Activated CD4-positive, alpha-beta T cell treated with anti-CD3 and anti-CD28 coated beads, Interleukin-2, amount 10 ng/mL, durations not matched to agents 24 days and 14 days (primary cell): ENCODE data around the gene HOXD3. TPM values are rescaled to one million over a fixed set of nuclear protein-coding genes. Genes with fewer than 3 reads are reported as not detected.

ENCODE experiments used
- DNase-seq: peaks from one replicate; pipeline ENCODE4 v3.0.0; 2022
- H3K27ac Mint-ChIP-seq: one replicate; pipeline ENCODE4 v1.8.0; 2022; ENCODE audit warnings: mild to moderate bottlenecking, mixed read lengths
- H3K27me3 Mint-ChIP-seq: one replicate; pipeline ENCODE4 v1.8.0; 2022; ENCODE audit warnings: mixed read lengths
- H3K36me3 Mint-ChIP-seq: one replicate; pipeline ENCODE4 v1.8.0; 2022; ENCODE audit warnings: low read depth, mild to moderate bottlenecking, mixed read lengths
- H3K4me1 Mint-ChIP-seq: one replicate; pipeline ENCODE4 v1.8.0; 2021; ENCODE audit warnings: mixed read lengths
- H3K4me3 Mint-ChIP-seq: one replicate; pipeline ENCODE4 v1.8.0; 2022; ENCODE audit warnings: mild to moderate bottlenecking, moderate library complexity, mixed read lengths
- H3K9me3 Mint-ChIP-seq: one replicate; pipeline ENCODE4 v1.8.0; 2021; ENCODE audit warnings: mixed read lengths
- intact Hi-C: fragments of 100-400 bp; cut with micrococcal nuclease; formaldehyde crosslinking; loops from one replicate; pipeline ENCODE4 v1.15.1; 2023
- total RNA-seq: library from RNA; stranded (reverse); gene quantifications from 2 replicates; pipeline ENCODE4 v1.2.3, GENCODE V29; 2022

HOXD3 gene
- total RNA-seq, 1 donor from 2014 or later = not detected

DNA sequence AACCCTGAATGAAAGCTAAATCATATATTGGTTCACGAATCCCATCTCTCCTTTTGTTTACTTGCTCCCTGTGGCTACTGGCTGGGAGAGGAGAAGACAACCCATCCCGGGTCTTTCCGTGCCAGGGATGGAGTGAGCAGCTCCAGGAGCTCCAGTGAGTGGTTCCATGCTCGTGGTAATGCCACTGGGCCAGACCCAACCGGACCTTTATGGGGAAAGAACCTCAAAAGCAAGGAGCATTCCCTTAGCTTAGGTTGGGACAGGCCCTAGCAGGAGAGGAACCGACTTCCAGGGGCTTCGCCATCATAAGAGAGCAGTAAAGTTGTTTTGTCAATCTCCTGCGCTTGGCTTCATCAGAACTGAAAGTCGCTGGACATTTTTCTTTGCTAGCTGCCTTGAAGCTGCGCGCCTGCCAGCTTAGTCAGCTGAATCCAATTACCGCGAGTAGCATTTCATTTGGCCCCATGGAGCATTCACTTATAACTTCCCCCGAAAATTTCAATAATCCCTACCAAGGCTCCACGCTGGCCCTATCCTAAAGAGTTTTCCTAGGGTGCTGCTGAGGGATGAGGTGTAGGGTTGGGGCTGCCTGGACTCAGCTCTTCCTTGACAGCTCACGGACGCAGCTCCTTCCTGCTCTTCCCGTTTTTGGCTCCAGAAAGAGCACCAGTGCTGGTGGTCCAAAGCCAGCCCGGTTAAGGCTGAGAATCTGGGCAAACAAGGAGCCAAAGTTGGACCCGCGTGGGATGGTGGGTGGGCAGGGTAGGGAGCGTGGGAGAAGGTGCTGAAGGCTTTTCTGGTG, 4.9 kb downstream of the HOXD3 start:
- Mint-ChIP-seq H3K27me3 (peaks cover 86% of the 10 kb centered on the region), H3K27ac (no peak overlapping the region), H3K9me3 (peaks cover 16% of the 10 kb centered on the region), H3K4me3 (no peak overlapping the region), H3K4me1 (peaks cover 2% of the 10 kb centered on the region), H3K36me3 (peaks cover 5% of the 10 kb centered on the region)
- DNase-seq = peak; percentile 45
- intact Hi-C loops = loop anchor here (2.0 to 5.0 kb wide), 3 partner anchors 35 to 1830 kb away; partner anchors contain the start of genes HOXD8 and SP9

DNA sequence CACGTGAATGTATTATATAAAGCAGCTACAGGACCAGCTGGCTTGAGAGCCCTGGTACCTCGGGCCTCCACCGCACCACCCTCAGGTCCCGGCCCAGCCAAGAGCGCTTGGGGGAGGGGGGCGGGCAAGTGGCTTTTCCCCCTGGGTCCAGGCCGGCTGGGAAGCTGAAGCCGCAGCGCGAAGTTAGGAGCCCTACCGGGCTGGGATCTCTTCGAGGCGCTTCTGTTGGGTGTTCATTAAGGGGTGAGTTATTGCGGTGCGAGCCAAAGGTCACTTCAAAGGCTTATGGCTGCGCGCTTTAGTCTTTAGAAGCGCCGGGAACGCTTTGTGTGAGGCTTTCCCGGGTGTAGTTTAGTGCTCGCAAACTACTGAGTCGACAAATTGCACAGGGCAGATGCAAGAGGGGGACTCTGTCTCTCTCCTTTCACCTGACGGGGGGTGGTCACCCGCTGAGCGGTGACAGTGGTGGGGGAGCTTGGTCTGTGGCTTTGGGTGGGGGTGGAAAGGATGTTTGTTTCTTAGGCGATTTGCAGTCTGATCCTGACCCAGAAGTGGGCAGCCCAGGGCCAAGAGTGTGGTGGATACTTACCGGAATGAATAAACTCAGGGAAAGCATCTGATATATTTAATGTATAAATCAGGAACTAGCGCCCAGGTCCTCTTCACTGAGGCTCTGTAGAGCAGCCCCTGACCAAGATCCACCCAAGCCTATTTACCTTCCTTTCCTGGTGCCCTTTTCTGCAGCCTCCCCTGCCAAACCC, 6.0 kb downstream of the HOXD3 start:
- no peaks in the 10 kb centered on the region for H3K4me1 Mint-ChIP-seq
- H3K9me3 Mint-ChIP-seq = peaks cover 12% of the 10 kb centered on the region
- H3K27me3 Mint-ChIP-seq = peaks cover 87% of the 10 kb centered on the region
- peaks cover 5% of the 10 kb centered on the region for H3K36me3 Mint-ChIP-seq
- H3K4me3 Mint-ChIP-seq = no peak overlapping the region
- no peak for DNase-seq
- H3K27ac Mint-ChIP-seq = peak overlapping the region; percentile 44
- intact Hi-C loops = loop anchor here (5.0 kb wide), 2 partner anchors 36 to 1831 kb away; partner anchors contain the start of genes HOXD8 and SP9

DNA sequence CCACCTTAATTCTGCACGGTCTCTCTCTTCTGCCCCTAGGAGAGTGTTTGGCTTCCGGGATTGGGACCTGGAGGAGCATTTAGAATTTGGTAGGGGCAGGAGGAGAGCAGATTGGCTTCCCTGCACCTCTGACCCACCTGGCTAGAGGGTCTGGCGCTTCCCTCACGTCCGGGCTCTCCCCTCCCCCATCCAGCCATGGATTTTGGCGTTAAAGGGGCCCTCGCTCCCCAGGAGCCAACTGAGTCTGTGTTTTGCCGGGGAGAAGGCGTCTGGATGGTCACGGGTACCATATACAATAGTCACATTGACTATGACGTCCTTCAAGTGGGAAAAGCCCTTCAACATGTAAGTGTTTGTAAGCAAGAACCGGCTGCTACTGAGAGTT, 6.6 kb downstream of the HOXD3 start:
- DNase-seq = no peak
- Mint-ChIP-seq H3K4me1 (no peaks in the 10 kb centered on the region), H3K9me3 (peaks cover 12% of the 10 kb centered on the region), H3K27me3 (peaks cover 83% of the 10 kb centered on the region), H3K27ac (peak overlapping the region; percentile 44), H3K4me3 (no peak overlapping the region), H3K36me3 (peaks cover 5% of the 10 kb centered on the region)
- intact Hi-C loops = loop anchor here (5.0 kb wide), 2 partner anchors 36 to 1831 kb away; partner anchors contain the start of genes HOXD8 and SP9

- DNase-seq = no peak
- Mint-ChIP-seq H3K27me3 (peaks cover 80% of the 10 kb centered on the region), H3K27ac (peak overlapping the region; percentile 44), H3K36me3 (peaks cover 5% of the 10 kb centered on the region), H3K9me3 (peaks cover 12% of the 10 kb centered on the region), H3K4me3 (no peak overlapping the region), H3K4me1 (no peaks in the 10 kb centered on the region)
- intact Hi-C loops = loop anchor here (5.0 kb wide), 2 partner anchors 37 to 1832 kb away; partner anchors contain the start of genes HOXD8 and SP9
Observed at GRCh38 chr2:176164201-176164600, 7.1 kb downstream of the HOXD3 start.

GRCh38 chr2:176164611-176165369, 7.7 kb downstream of the HOXD3 start:
- peaks cover 5% of the 10 kb centered on the region for H3K36me3 Mint-ChIP-seq
- peak; percentile 55 for DNase-seq
- intact Hi-C loops = loop anchor here (5.0 kb wide), 2 partner anchors 37 to 1832 kb away; partner anchors contain the start of genes HOXD8 and SP9
- H3K4me3 Mint-ChIP-seq = no peak overlapping the region
- H3K27me3 Mint-ChIP-seq = peaks cover 81% of the 10 kb centered on the region
- no peaks in the 10 kb centered on the region for H3K4me1 Mint-ChIP-seq
- H3K9me3 Mint-ChIP-seq = peaks cover 12% of the 10 kb centered on the region
- peak overlapping the region; percentile 13 for H3K27ac Mint-ChIP-seq

GRCh38 chr2:176165370-176166050, 8.4 kb downstream of the HOXD3 start:
- Mint-ChIP-seq H3K4me3 (no peak overlapping the region), H3K27me3 (peaks cover 81% of the 10 kb centered on the region), H3K27ac (peak overlapping the region; percentile 13), H3K9me3 (peaks cover 12% of the 10 kb centered on the region), H3K36me3 (peaks cover 5% of the 10 kb centered on the region), H3K4me1 (no peaks in the 10 kb centered on the region)
- no peak for DNase-seq
- intact Hi-C loops = no loop called here

DNA sequence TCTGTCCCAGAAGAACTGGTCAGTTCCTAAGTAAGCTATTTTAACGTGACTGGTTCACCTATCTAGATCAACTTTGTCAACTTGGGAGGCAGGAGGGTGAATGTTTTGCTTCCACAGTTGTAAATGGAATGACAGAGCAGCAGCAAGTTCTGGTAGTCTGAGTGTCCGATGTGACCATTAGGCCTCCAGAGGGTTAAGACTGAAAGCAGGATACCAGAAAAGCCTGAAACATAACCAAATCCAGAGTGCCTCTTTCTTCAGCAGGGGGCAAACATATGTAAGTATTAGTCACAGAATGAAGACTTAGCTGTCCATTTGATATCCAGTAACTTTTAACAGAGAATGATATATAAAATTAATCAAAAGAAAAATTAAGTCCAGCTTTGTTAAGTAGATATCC, 9.2 kb downstream of the HOXD3 start:
- intact Hi-C loops = no loop called here

DNA sequence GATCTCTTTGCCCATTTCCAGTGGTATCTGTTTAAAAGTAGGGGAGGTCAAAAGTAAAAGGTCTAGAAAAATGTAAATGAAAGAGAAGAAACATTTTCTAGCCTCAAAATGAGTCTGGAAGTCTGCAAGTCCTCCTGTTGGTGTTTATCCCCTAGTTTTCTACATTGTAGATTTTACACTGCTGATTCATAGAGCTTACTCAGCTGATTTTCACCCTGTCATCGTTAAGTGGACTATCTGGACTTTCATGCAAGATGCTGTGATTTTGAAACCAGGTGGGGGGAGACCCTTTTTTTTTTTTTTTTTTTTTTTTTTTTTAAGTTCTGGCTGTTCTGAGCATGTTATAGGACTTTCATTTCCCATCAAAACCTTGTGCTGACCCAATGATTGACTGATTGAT, 10.3 kb downstream of the HOXD3 start:
- peaks cover 5% of the 10 kb centered on the region for H3K36me3 Mint-ChIP-seq
- H3K9me3 Mint-ChIP-seq = peaks cover 9% of the 10 kb centered on the region
- no peak overlapping the region for H3K4me3 Mint-ChIP-seq
- H3K27me3 Mint-ChIP-seq = peaks cover 72% of the 10 kb centered on the region
- H3K27ac Mint-ChIP-seq = no peak overlapping the region
- no peaks in the 10 kb centered on the region for H3K4me1 Mint-ChIP-seq
- intact Hi-C loops = no loop called here
- DNase-seq = no peak

More for the DNA sequence above, 9.2 kb downstream of the HOXD3 start:
- Mint-ChIP-seq H3K27me3 (peaks cover 79% of the 10 kb centered on the region), H3K4me1 (no peaks in the 10 kb centered on the region), H3K27ac (no peak overlapping the region), H3K36me3 (peaks cover 5% of the 10 kb centered on the region), H3K4me3 (no peak overlapping the region), H3K9me3 (peaks cover 9% of the 10 kb centered on the region)
- no peak for DNase-seq

- H3K27ac Mint-ChIP-seq = no peak overlapping the region
- H3K4me3 Mint-ChIP-seq = no peak overlapping the region
- peaks cover 73% of the 10 kb centered on the region for H3K27me3 Mint-ChIP-seq
Observed at GRCh38 chr2:176169181-176169580, 12.1 kb downstream of the HOXD3 start.

GRCh38 chr2:176169711-176170110, 12.6 kb downstream of the HOXD3 start:
- H3K4me1 Mint-ChIP-seq = peaks cover 2% of the 10 kb centered on the region
- no peaks in the 10 kb centered on the region for H3K9me3 Mint-ChIP-seq
- DNase-seq = no peak
- no peak overlapping the region for H3K4me3 Mint-ChIP-seq
- intact Hi-C loops = no loop called here
- H3K27ac Mint-ChIP-seq = no peak overlapping the region
- H3K27me3 Mint-ChIP-seq = peaks cover 72% of the 10 kb centered on the region
- H3K36me3 Mint-ChIP-seq = no peaks in the 10 kb centered on the region

More at GRCh38 chr2:176169181-176169580, 12.1 kb downstream of the HOXD3 start:
- H3K4me1 Mint-ChIP-seq = peaks cover 2% of the 10 kb centered on the region
- DNase-seq = no peak
- H3K36me3 Mint-ChIP-seq = peaks cover under 1% of the 10 kb centered on the region
- peaks cover 2% of the 10 kb centered on the region for H3K9me3 Mint-ChIP-seq
- intact Hi-C loops = no loop called here

- H3K27ac Mint-ChIP-seq = no peak overlapping the region
- peaks cover 4% of the 10 kb centered on the region for H3K4me1 Mint-ChIP-seq
- intact Hi-C loops = no loop called here
- no peaks in the 10 kb centered on the region for H3K36me3 Mint-ChIP-seq
- no peak overlapping the region for H3K4me3 Mint-ChIP-seq
- no peaks in the 10 kb centered on the region for H3K9me3 Mint-ChIP-seq
- peak; percentile 40 for DNase-seq
- peaks cover 74% of the 10 kb centered on the region for H3K27me3 Mint-ChIP-seq
Observed at GRCh38 chr2:176170602-176171305, 13.6 kb downstream of the HOXD3 start.

DNA sequence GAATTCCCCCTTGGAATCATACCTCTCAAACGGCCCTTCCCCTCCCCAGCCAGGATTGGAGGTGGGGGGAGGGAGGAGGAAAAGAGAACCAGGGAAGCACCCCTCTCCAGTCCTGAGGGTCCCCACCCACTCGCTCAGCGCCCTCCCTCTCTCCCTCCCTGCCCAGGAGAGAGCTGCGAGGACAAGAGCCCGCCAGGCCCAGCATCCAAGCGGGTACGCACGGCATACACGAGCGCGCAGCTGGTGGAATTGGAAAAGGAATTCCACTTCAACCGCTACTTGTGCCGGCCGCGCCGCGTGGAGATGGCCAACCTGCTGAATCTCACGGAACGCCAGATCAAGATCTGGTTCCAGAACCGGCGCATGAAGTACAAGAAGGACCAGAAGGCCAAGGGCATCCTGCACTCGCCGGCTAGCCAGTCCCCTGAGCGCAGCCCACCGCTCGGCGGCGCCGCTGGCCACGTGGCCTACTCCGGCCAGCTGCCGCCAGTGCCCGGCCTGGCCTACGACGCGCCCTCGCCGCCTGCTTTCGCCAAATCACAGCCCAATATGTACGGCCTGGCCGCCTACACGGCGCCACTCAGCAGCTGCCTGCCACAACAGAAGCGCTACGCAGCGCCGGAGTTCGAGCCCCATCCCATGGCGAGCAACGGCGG, 14.4 kb downstream of the HOXD3 start:
- no peaks in the 10 kb centered on the region for H3K36me3 Mint-ChIP-seq
- intact Hi-C loops = no loop called here
- H3K27me3 Mint-ChIP-seq = peaks cover 74% of the 10 kb centered on the region
- H3K4me3 Mint-ChIP-seq = no peak overlapping the region
- H3K27ac Mint-ChIP-seq = no peak overlapping the region
- peaks cover 4% of the 10 kb centered on the region for H3K4me1 Mint-ChIP-seq
- no peaks in the 10 kb centered on the region for H3K9me3 Mint-ChIP-seq
- DNase-seq = peak; percentile 53
